GM23248 (cell line): Measurements from ENCODE around the gene PKD2L2. TPM values are rescaled to one million over a fixed set of nuclear protein-coding genes. Genes with fewer than 3 reads are reported as not detected.

ENCODE experiments used
- DNase-seq: peaks from one replicate; pipeline ENCODE4 v3.0.0-alpha.2; 2015
- H2AFZ ChIP-seq: fragments of 200-600 bp; sonication (generic); 2 replicates; pipeline ENCODE4 v1.6.1; 2016; ENCODE audit warnings: antibody characterized with exemption
- H3F3A ChIP-seq: fragments of 200-600 bp; sonication (generic); 2 replicates; pipeline ENCODE4 v1.6.1; 2016; ENCODE audit warnings: mild to moderate bottlenecking, antibody characterized with exemption, mixed run types; ENCODE audit not compliant: insufficient read depth
- H3K27ac ChIP-seq: fragments of 200-600 bp; sonication (generic); 2 replicates; pipeline ENCODE4 v1.5.1; 2016; ENCODE audit warnings: mild to moderate bottlenecking
- H3K27me3 ChIP-seq: fragments of 200-600 bp; sonication (generic); replicated peaks from 2 replicates; pipeline ENCODE4 v1.6.1; 2016; ENCODE audit warnings: mild to moderate bottlenecking; ENCODE audit not compliant: insufficient read depth
- H3K36me3 ChIP-seq: fragments of 200-600 bp; sonication (generic); 2 replicates; pipeline ENCODE4 v1.6.1; 2016; ENCODE audit warnings: low read depth, mild to moderate bottlenecking
- H3K4me1 ChIP-seq: fragments of 200-600 bp; sonication (generic); 2 replicates; pipeline ENCODE4 v1.6.1; 2016; ENCODE audit warnings: mild to moderate bottlenecking; ENCODE audit not compliant: insufficient read depth
- H3K4me2 ChIP-seq: fragments of 200-600 bp; sonication (generic); one replicate; pipeline ENCODE4 v1.6.1; 2016; ENCODE audit warnings: mild to moderate bottlenecking; ENCODE audit not compliant: unreplicated experiment
- H3K4me3 ChIP-seq: fragments of 200-600 bp; sonication (generic); 2 replicates; pipeline ENCODE4 v1.5.1; 2016; ENCODE audit warnings: mild to moderate bottlenecking
- H3K79me2 ChIP-seq: fragments of 200-600 bp; sonication (generic); 2 replicates; pipeline ENCODE4 v1.6.1; 2016; ENCODE audit warnings: mild to moderate bottlenecking; ENCODE audit not compliant: insufficient read depth
- H3K9ac ChIP-seq: fragments of 200-600 bp; sonication (generic); 2 replicates; pipeline ENCODE4 v1.6.1; 2016; ENCODE audit warnings: mild to moderate bottlenecking
- H3K9me2 ChIP-seq: fragments of 200-600 bp; sonication (generic); 2 replicates; pipeline ENCODE4 v1.6.1; 2016; ENCODE audit warnings: mixed run types, mild to moderate bottlenecking, moderate library complexity; ENCODE audit not compliant: insufficient read depth
- H3K9me3 ChIP-seq: fragments of 200-600 bp; sonication (generic); one replicate; pipeline ENCODE4 v1.6.1; 2017; ENCODE audit warnings: low read depth
- H4K20me1 ChIP-seq: fragments of 200-600 bp; sonication (generic); 2 replicates; pipeline ENCODE4 v1.6.0; 2016; ENCODE audit not compliant: insufficient read depth
- EZH2 ChIP-seq: fragments of 200-600 bp; sonication (generic); IDR thresholded peaks from 2 replicates; pipeline ENCODE4 v1.6.1; 2018; ENCODE audit warnings: antibody characterized with exemption, mild to moderate bottlenecking; ENCODE audit not compliant: insufficient read depth, poor library complexity, severe bottlenecking
- EZH2phosphoT487 ChIP-seq: fragments of 200-600 bp; sonication (generic); IDR thresholded peaks from 2 replicates; pipeline ENCODE4 v1.6.1; 2018; ENCODE audit warnings: antibody characterized with exemption, moderate library complexity, mild to moderate bottlenecking, low read depth; ENCODE audit not compliant: insufficient read depth
- WGBS, 2 experiments: methylation state at CpG; one replicate each; pipeline ENCODE4 v1.1.6; 2015 to 2017; ENCODE audit warnings: low lambda C conversion rate in 2 of 2, low coverage in 1 of 2; ENCODE audit errors: missing lambda C conversion rate in 2 of 2; 5-methylcytosine and 5-hydroxymethylcytosine counted together
- in situ Hi-C: fragments of 300-500 bp; cut with MboI; formaldehyde crosslinking; loops from 2 replicates; pipeline ENCODE4 v1.15.0; 2020
- polyA plus RNA-seq: library from polyadenylated mRNA; unstranded; fragments of >200 nt; fragmentation: Nextera tagmentation; extraction: Ambion mirVana; gene quantifications from 2 replicates; pipeline ENCODE4 v1.2.1, GENCODE V29; 2016
- total RNA-seq: library from RNA; depleted of rRNA; stranded (reverse); fragments of >200 nt; shearing (Covaris generic); gene quantifications from 2 replicates; pipeline ENCODE4 v1.2.3, GENCODE V29; 2014

PKD2L2 gene
- total and polyA plus RNA-seq, 2 experiments from 2014 or later = not detected

- Histone ChIP-seq H3F3A (no peaks in the 10 kb centered on the region), H4K20me1 (no peaks in the 10 kb centered on the region), H3K9ac (no peak overlapping the region), H3K27ac (no peak overlapping the region), H3K4me2 (no peak overlapping the region), H3K4me3 (no peak overlapping the region), H3K4me1 (no peaks in the 10 kb centered on the region), H2AFZ (no peak overlapping the region), H3K36me3 (no peaks in the 10 kb centered on the region), H3K27me3 (no peaks in the 10 kb centered on the region), H3K9me2 (no peaks in the 10 kb centered on the region), H3K9me3 (no peaks in the 10 kb centered on the region), H3K79me2 (no peaks in the 10 kb centered on the region)
- 79% methylated on average over 5 of the region's 5 CpGs for WGBS, 2 experiments
- TF ChIP-seq EZH2 (no peak), EZH2phosphoT487 (no peak)
- no peak for DNase-seq
- in situ Hi-C loops = no loop called here
Measured at GRCh38 chr5:137901011-137901817, 12.0 kb downstream of the PKD2L2 start.

GRCh38 chr5:137902408-137903133 is 13.3 kb downstream of the PKD2L2 start:
- Histone ChIP-seq H3K27me3 (no peaks in the 10 kb centered on the region), H3K9ac (no peak overlapping the region), H2AFZ (no peak overlapping the region), H3K36me3 (no peaks in the 10 kb centered on the region), H3K27ac (no peak overlapping the region), H3K4me2 (no peak overlapping the region), H3K9me2 (no peaks in the 10 kb centered on the region), H3K79me2 (no peaks in the 10 kb centered on the region), H3K4me3 (no peak overlapping the region), H4K20me1 (no peaks in the 10 kb centered on the region), H3F3A (no peaks in the 10 kb centered on the region), H3K9me3 (no peaks in the 10 kb centered on the region), H3K4me1 (no peaks in the 10 kb centered on the region)
- TF ChIP-seq EZH2 (no peak), EZH2phosphoT487 (no peak)
- no peak for DNase-seq
- WGBS, 2 experiments = 75 to 82% methylated on average over 1 of the region's 1 CpG
- in situ Hi-C loops = no loop called here

DNA sequence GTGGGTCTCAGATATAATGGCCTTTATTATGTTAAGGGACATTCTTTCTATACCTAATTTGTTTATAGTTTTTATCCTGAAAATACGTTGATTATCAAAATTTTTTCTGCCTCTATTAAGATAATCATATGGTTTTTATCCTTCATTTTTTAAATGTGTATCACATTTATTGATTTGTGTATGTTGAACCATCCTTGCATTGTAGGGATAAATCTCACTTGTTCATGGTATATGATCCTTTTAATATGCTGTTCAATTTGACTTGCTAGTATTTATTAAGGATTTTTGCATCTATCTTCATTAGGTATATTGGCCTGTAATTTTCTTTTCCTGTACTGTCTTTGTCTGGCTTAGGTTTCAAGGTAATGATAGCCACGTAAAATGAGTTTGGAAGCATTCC is 25.5 kb downstream of the PKD2L2 start:
- Histone ChIP-seq H3K79me2 (no peaks in the 10 kb centered on the region), H4K20me1 (no peaks in the 10 kb centered on the region), H3K27ac (no peak overlapping the region), H3K36me3 (no peaks in the 10 kb centered on the region), H3K9ac (no peak overlapping the region), H3K4me2 (no peak overlapping the region), H3K4me1 (no peaks in the 10 kb centered on the region), H3K9me3 (peaks cover 2% of the 10 kb centered on the region), H3F3A (no peaks in the 10 kb centered on the region), H3K9me2 (no peaks in the 10 kb centered on the region), H3K27me3 (no peaks in the 10 kb centered on the region), H3K4me3 (no peak overlapping the region), H2AFZ (no peak overlapping the region)
- TF ChIP-seq EZH2phosphoT487 (no peak), EZH2 (no peak)
- 58 to 69% methylated on average over 2 of the region's 2 CpGs for WGBS, 2 experiments
- DNase-seq = no peak
- in situ Hi-C loops = no loop called here

GRCh38 chr5:137916923-137917322 is 27.7 kb downstream of the PKD2L2 start:
- H3K9me3 ChIP-seq = peaks cover 2% of the 10 kb centered on the region
- H3K27me3 ChIP-seq = no peaks in the 10 kb centered on the region
- no peak overlapping the region for H2AFZ ChIP-seq
- no peak overlapping the region for H3K4me2 ChIP-seq
- H3F3A ChIP-seq = no peaks in the 10 kb centered on the region
- WGBS, 2 experiments = 100% methylated on average over 1 of the region's 1 CpG
- no peak overlapping the region for H3K27ac ChIP-seq
- in situ Hi-C loops = no loop called here
- H3K4me3 ChIP-seq = no peak overlapping the region
- TF ChIP-seq EZH2 (no peak), EZH2phosphoT487 (no peak)
- no peak overlapping the region for H3K9ac ChIP-seq
- no peaks in the 10 kb centered on the region for H4K20me1 ChIP-seq
- no peak for DNase-seq
- H3K79me2 ChIP-seq = no peaks in the 10 kb centered on the region
- no peaks in the 10 kb centered on the region for H3K9me2 ChIP-seq
- no peaks in the 10 kb centered on the region for H3K4me1 ChIP-seq
- no peaks in the 10 kb centered on the region for H3K36me3 ChIP-seq
